Esophagus squamous epithelium (tissue), 5 donors: ENCODE measurements around the gene RIMS3. TPM values are rescaled to one million over a fixed set of nuclear protein-coding genes. Genes with fewer than 3 reads are reported as not detected.

ENCODE experiments used
- DNase-seq: peaks from one replicate; lab custom pipeline; 2025; lab: John Stamatoyannopoulos, UW
- H3K27ac ChIP-seq, 4 donors: fragments of 200-600 bp; sonication (generic); one replicate each; pipeline ENCODE4 v1.5.1; 2016 to 2019; ENCODE audit warnings: mild to moderate bottlenecking in 1 of 4
- H3K27me3 ChIP-seq, 4 donors: fragments of 200-600 bp; sonication (generic); 1 replicate in 3 of 4; 2 replicates in 1 of 4; pipeline versions ENCODE4 v1.5.1 to v1.6.0; 2017 to 2021; ENCODE audit warnings: antibody characterized with exemption in 1 of 4
- H3K36me3 ChIP-seq, 3 donors: fragments of 200-600 bp; sonication (generic); one replicate each; pipeline ENCODE4 v1.5.1; 2016 to 2019
- H3K4me1 ChIP-seq, 3 donors: fragments of 200-600 bp; sonication (generic); one replicate each; pipeline ENCODE4 v1.5.1; 2017 to 2019
- H3K4me3 ChIP-seq, 4 donors: fragments of 200-600 bp; sonication (generic); 1 replicate in 3 of 4; 2 replicates in 1 of 4; pipeline ENCODE4 v1.5.1; 2016 to 2019; ENCODE audit warnings: mild to moderate bottlenecking in 2 of 4, moderate library complexity in 1 of 4
- H3K9me3 ChIP-seq, 3 donors: fragments of 200-600 bp; sonication (generic); one replicate each; pipeline ENCODE4 v1.5.1; 2016 to 2019
- POLR2A ChIP-seq, 4 donors: fragments of 450-650 bp; IDR thresholded peaks; one replicate each; pipeline ENCODE4 v1.6.1; 2017; ENCODE audit warnings: antibody characterized with exemption in 4 of 4, mild to moderate bottlenecking in 4 of 4, moderate library complexity in 3 of 4
- WGBS, 2 donors: methylation state at CpG; one replicate each; pipeline ENCODE4 v1.1.5; 2018; 5-methylcytosine and 5-hydroxymethylcytosine counted together
- intact Hi-C: fragments of 100-400 bp; cut with DNase I; formaldehyde crosslinking; loops from one replicate; pipeline ENCODE4 v1.15.0; 2022
- total RNA-seq, 4 donors: library from RNA; depleted of rRNA; stranded (reverse); fragments of >200 nt; gene quantifications; one replicate each; pipeline ENCODE4 v1.1.0, GENCODE V29; 2016
- TF ChIP-seq, protein P1 (sequence below), 6 experiments: fragments of 450-650 bp in 4 of 6; fragments of 200-600 bp in 2 of 6; sonication (generic) in 2 of 6; IDR thresholded peaks; one replicate each; pipeline ENCODE4 v1.5.1; 2016 to 2019; ENCODE audit warnings: antibody characterized with exemption in 6 of 6, mild to moderate bottlenecking in 4 of 6, moderate library complexity in 4 of 6
- donor health status: DM: yes; HTN: yes; CAD: no.

RIMS3 gene
- total RNA-seq, 4 donors from 2014 or later: 1.0 to 2.5 (median 1.5) TPM

DNA sequence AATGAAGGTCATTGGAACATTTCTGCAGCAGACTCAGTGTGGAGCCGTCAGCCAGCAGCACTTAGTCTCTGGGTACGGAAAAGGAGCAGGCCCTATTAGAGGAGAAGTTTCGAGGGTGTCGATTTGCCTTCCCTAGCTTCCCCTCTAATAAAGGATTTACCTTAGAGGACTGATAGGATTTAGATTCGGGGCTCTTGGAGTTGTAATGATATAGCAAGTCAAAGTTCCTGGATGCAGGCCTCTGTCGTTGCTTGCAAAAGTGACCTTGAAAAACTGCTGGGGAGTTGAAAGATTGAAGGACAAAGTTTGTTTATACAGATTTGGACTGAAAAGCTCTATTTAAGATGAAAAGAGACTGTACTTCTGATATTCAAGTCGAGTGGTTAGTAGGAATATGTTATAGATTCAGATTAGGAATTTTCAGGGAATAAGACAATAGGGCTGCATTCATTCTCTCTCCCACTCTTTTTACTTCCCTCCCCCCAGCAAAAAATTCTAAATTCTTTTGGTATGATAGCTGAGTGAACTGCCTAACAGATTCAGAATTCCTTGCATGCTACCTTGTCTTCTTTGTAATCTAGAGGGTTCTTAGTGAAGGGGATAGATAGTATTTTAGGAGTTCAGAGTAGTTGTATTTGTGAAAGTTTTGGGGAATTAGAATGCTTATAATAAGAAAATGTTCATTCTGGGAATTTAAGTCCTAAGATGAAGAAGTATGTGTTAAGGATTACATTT lies 45.3 kb upstream of the RIMS3 start:
- Histone ChIP-seq H3K36me3 (peaks cover 0 to 7% (median 0%) of the 10 kb centered on the region in 3 donors), H3K27ac (peak overlapping the region; percentile 71 to 91 (median 82)), H3K4me1 (peaks cover 21 to 72% (median 46%) of the 10 kb centered on the region in 3 donors), H3K9me3 (no peaks in the 10 kb centered on the region), H3K4me3 (peak overlapping the region in 3 of 4 donors; percentile 54 to 72 (median 59)), H3K27me3 (no peaks in the 10 kb centered on the region)
- WGBS, 2 donors: 13 to 18% methylated on average over 7 of the region's 7 CpGs
- intact Hi-C loops: no loop called here
- TF ChIP-seq POLR2A (IDR thresholded peaks at IDR 0.05): no peak
- TF ChIP-seq, protein P1, sequence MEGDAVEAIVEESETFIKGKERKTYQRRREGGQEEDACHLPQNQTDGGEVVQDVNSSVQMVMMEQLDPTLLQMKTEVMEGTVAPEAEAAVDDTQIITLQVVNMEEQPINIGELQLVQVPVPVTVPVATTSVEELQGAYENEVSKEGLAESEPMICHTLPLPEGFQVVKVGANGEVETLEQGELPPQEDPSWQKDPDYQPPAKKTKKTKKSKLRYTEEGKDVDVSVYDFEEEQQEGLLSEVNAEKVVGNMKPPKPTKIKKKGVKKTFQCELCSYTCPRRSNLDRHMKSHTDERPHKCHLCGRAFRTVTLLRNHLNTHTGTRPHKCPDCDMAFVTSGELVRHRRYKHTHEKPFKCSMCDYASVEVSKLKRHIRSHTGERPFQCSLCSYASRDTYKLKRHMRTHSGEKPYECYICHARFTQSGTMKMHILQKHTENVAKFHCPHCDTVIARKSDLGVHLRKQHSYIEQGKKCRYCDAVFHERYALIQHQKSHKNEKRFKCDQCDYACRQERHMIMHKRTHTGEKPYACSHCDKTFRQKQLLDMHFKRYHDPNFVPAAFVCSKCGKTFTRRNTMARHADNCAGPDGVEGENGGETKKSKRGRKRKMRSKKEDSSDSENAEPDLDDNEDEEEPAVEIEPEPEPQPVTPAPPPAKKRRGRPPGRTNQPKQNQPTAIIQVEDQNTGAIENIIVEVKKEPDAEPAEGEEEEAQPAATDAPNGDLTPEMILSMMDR (IDR thresholded peaks at IDR 0.05): no peak
- DNase-seq: no peak

DNA sequence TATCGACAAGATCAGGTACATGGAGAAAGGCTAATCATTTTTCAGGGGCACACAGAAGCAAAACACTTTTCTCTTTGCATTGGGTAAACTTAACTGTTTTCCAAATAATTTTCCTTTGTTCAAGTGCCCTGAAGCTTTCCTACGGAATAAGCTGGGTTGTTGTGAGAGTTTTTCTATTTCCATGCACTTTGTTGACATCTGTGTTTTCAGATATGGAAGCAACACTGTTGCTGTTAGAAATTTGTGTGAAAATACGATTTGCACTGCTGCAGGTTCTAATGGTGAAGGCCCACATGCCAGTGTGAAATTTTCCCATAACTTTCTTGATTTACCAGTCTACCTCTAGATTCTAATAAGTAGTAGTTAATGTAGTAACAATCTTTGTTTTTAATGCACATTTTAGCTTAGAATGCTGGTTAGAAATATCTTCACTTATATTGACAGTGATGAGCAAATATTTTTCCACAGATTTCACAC lies 44.4 kb upstream of the RIMS3 start:
- WGBS, 2 donors: 5 to 15% methylated on average over 3 of the region's 3 CpGs
- peaks cover 21 to 75% (median 50%) of the 10 kb centered on the region in 3 donors for H3K4me1 ChIP-seq
- H3K4me3 ChIP-seq: peak overlapping the region; percentile 27 to 72 (median 56)
- no peaks in the 10 kb centered on the region for H3K27me3 ChIP-seq
- H3K36me3 ChIP-seq: peaks cover 0 to 7% (median 0%) of the 10 kb centered on the region in 3 donors
- no peaks in the 10 kb centered on the region for H3K9me3 ChIP-seq
- peak overlapping the region; percentile 71 to 91 (median 86) for H3K27ac ChIP-seq
- TF ChIP-seq, protein P1 (IDR thresholded peaks at IDR 0.05): no peak
- TF ChIP-seq POLR2A (IDR thresholded peaks at IDR 0.05): no peak
- intact Hi-C loops: no loop called here
- no peak for DNase-seq

- H3K27ac ChIP-seq: peak overlapping the region; percentile 71 to 91 (median 86)
- peaks cover 22 to 75% (median 50%) of the 10 kb centered on the region in 3 donors for H3K4me1 ChIP-seq
- WGBS, 2 donors: 1 to 4% methylated on average over 10 of the region's 10 CpGs
Observed at GRCh38 chr1:40709100-40709801, 43.8 kb upstream of the RIMS3 start.

GRCh38 chr1:40708750-40709099 lies 43.2 kb upstream of the RIMS3 start:
- H3K4me3 ChIP-seq: peak overlapping the region; percentile 27 to 72 (median 56)
- no peaks in the 10 kb centered on the region for H3K27me3 ChIP-seq
- peaks cover 26 to 75% (median 48%) of the 10 kb centered on the region in 3 donors for H3K4me1 ChIP-seq
- peaks cover 0 to 7% (median 0%) of the 10 kb centered on the region in 3 donors for H3K36me3 ChIP-seq
- DNase-seq: no peak
- intact Hi-C loops: no loop called here
- H3K27ac ChIP-seq: peak overlapping the region; percentile 71 to 91 (median 86)
- TF ChIP-seq, protein P1 (IDR thresholded peaks at IDR 0.05): no peak
- no peak for TF ChIP-seq POLR2A (IDR thresholded peaks at IDR 0.05)
- WGBS, 2 donors: 10 to 11% methylated on average over 3 of the region's 3 CpGs
- H3K9me3 ChIP-seq: no peaks in the 10 kb centered on the region

More at GRCh38 chr1:40709100-40709801, 43.8 kb upstream of the RIMS3 start:
- no peaks in the 10 kb centered on the region for H3K9me3 ChIP-seq
- TF ChIP-seq POLR2A (IDR thresholded peaks at IDR 0.05): peak in 3 of 4 donors; percentile 66 to 78 (median 71)
- TF ChIP-seq, protein P1 (IDR thresholded peaks at IDR 0.05): peak in 1 of 6 experiments; percentile 4
- H3K36me3 ChIP-seq: peaks cover 0 to 7% (median 0%) of the 10 kb centered on the region in 3 donors
- H3K27me3 ChIP-seq: no peaks in the 10 kb centered on the region
- peak overlapping the region; percentile 27 to 72 (median 56) for H3K4me3 ChIP-seq
- intact Hi-C loops: no loop called here
- DNase-seq: peak; percentile 42
